ENCODE results near the gene MCF2L2.

Gene MCF2L2

DNA sequence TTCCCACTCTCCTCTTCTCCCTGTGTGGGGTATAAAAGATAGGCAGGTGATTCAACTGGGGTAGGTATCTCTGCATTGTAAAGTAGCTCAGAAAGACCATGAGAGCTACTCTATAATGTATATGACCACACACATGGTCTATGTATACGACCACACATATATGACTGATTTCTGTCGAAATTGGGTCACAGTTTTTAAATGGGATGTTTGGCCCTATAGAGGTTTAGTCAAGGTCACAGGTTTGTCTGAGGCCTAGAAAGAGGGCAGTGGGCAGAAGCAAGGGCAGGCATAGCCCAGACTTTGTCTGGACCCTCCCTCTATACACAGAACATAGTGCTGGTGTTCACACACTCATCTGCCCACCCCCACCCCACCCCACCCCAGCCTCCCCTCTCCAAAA is 270.3 kb downstream of the MCF2L2 start:
- DNase-seq, result no peak

DNA sequence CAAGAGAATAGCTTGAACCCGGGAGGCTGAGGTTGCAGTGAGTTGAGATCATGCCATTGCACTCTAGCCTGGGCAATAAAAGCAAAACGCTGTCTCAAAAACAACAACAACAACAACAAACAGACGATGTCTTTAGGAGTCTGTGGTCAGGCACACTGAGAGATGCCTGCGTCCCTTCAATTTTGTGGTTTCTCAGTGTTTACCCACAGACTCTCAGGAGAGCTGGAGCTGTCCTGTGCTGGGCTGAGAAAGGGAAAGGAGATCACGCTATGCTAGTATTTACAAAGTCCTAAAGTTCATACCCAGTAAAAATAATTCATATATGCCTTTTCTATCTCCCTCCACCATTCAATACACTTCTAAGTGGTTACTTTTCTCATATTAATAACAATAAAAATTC is 272.2 kb downstream of the MCF2L2 start:
- no peak for DNase-seq

DNA sequence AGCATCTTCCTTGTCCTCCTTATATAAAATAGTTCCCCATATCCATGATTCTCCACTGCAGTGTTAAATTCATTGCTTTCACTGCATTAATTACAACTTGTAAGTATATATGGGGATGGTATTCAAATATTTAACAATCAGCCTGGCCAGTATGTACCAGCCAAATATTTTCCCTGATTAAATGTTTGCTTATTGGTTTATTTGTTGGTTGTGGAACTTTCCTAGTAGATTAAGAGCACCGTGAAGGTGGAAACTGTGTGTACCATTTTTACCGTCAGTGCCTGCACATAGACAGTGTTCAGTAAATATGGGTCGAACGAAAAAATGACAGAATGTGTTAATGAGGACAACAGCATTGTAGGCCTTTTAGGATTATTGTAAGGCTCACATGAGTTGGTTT is 272.9 kb downstream of the MCF2L2 start:
- DNase-seq, result no peak

DNA sequence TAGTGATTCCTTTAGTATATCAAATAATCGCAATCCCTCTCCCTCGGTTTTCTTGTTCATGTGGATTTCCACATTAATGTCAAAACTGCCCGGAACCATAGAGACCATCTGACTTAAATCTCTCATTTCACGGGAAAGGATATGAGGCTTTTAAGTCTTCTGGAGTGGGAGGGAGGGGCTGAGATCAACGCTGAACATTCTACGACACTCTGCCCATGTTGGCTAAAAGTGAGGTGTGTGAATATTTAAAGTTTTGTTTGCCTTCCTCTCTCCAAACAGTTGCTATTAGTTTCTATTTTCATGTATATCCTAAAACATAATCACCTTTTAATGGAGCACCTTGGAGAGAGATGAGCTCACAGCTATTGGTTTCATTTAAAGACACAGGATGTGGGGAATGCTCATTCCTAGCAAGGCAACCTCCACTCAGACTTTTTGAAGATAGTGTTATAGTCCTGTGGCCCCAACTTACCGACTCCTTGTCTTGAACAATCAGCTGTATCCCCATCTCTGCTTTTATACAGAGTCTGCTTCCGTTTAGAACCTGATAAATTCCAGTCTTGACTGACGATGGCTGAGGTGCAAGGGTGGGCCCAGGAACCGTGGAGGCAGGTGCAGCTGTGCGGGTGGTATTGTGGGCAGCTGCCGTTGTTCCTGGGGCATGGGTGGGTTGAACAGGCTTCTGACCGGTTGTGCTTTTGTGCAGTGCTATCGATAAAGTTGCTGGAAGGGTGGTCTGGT is 275.0 kb downstream of the MCF2L2 start:
- DNase-seq, result no peak

DNA sequence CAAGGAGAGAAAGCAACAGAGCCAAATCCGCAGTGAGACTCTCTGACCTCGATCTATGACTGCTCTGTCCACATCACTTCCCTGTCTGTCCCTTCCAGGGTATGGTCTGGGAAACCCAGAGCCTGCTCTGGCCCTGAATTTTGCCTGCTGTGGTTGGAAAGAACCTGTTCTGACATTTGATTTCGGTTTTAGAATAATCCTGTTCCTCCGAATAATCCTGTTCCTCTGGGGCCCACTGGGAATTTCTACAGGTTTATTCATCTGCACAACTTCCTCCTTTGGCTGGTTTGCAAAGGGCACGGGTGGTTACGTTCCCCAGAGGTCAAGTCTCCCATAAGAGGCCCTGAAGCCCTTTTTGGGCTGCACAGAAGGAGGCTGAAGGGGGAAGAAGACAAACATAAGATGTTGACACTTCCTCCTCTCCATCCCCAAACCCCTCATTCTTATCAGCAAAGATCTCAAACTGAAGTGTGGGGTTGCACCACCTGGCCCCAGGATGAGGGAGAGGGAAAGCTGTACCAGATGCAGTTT is 276.5 kb downstream of the MCF2L2 start:
- no peak for DNase-seq

DNA sequence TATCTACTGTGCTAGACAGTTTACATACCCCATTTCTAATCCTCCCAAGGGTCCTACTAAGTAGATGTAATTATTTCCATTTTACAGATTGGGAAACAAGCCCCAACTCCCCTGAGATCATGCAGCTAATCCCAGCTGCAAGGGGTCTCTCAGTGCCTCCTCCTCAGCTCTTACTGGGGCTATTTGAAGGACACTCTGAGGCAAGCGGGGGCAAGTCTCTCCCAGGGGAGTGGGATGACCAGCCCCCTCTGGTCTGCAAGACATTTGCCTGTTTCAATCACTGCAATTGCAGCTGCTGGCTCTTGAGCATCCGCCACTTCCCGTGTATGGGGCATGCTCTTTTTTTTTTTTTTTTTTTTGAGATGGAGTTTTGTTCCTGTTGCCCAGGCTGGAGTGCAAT is 277.3 kb downstream of the MCF2L2 start:
- no peak for DNase-seq

DNA sequence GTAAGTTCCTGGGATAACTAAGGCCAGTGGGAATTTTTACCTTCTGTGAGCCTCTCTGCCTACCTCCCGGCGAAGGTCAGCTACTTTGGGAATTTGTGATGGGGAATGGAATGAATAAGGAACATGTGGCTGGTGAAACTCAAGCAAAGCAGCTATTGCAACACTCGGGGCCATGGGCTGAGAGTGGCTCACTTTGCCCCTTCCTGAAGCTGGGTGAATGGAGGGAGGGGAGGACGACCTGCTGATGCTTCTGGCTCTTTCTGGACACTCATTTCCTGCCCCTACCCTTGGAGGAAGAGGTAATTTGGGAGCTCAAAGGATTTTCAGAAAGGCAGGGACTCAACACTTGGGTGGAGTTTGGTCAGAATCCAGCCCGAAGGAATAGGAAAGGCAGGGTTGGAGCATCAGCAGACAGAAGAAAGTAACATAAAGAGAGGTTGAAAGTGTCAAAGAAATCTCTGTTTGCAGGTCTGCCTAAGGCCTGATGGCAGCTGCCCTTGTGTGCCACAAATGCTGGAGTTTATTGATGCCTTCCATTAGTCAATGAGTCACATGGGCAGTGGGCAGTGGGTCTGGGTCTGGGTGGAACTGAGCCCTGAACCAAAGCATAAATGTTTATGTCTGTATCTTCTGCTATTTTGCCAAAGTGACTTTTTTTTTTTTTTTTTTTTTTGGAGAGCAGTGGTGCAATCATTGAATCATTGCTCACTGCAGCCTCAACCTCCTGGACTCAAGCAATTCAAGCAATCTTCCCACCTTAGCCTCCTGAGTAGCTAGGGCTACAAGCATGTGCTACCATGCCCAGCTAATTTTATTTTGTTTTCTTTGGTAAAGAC is 278.3 kb downstream of the MCF2L2 start:
- no peak for DNase-seq

DNA sequence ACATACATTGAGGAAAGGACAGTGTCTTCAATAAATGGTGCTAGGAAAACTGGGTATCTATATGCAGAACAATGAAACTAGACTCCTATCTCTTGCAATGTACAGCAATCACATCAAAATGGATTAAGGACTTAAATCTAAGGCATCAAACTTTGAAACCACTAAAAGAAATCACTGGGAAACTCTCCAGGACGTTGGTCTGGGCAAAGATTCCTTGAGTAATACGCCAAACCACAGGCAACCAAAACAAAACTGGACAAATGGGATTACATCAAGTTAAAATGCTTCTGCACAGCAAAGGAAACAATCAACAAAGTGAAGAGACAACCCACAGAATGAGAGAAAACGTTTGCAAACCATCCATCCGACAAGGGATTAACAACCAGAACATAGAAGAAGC is 280.4 kb downstream of the MCF2L2 start:
- no peak for DNase-seq

DNA sequence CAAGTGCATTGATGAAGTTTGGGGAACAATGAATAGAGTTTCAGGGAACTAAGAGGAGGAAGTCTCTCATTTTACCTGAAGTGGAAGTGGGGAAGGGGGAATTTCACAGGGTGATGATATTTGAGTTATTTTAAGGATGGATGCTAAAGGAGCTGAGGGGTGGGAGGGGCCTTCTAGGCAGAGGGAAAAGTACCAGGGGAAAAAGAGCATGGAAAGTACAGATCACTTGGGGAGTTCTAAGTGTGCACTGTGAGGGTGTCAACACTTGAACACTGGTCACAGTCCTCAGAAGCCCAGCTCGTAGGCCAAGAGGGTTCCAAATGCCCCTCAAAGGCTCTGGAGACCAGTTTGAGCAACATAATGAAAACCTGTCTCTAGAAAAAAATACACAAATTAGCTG is 284.1 kb downstream of the MCF2L2 start:
- DNase-seq, result no peak

DNA sequence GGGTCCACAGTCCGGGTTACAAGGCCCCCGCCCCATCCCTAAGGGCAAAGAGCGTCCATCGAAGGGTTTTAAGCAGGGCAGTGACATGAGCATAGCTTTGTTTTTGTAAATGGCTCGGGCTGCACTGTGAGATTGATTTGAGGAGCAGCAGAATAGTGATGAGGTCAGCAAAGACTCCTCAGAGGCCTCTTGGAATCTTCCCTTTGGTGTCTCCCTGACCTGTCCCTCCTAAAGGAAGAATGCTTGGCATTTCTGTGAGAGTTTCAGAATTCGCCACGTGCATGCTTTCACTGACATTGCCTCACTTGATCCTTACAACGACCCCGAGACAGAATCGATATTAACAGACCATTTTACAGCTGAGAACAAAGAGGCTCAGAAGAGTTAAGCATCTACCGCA is 286.2 kb downstream of the MCF2L2 start:
- no peak for DNase-seq

DNA sequence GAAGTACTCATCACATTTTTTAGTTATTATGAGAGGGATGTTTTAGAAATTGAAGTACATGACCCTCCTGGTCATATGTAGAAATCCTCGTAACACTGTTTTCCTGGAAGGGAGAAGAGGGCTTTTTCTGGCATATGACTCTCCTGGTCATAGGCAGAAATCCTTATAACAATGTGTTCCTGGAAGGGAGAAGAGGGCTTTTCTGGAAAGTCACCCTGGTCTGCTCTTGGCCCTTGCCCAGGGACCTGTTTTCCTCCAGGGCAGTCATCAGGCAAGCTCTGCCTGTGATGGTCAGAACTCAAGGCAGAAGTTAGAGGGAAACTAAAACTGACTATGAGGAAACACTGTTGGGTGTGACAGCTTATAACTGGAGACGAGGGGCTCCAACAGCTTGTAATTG is 293.6 kb downstream of the MCF2L2 start:
- DNase-seq, result no peak

DNA sequence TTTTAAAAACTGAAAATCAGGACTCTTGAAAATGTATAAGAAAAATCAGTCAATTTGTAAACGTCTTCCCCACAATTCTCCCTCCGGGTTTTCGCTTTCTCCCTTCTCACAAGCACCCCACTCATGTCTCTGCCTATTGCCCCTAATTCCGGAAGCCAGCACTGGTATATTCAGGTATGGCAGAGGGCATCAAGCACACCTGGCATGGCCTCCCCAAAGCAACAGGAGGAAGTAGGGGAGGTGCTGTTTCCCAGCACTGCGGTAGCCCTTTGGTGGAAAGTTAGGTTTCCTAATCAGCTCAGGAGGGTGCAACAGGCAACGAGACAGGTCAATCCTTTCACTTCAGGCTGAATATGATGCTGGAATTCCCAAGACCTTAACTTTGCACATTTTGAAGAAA is 296.0 kb downstream of the MCF2L2 start:
- no peak for DNase-seq

DNA sequence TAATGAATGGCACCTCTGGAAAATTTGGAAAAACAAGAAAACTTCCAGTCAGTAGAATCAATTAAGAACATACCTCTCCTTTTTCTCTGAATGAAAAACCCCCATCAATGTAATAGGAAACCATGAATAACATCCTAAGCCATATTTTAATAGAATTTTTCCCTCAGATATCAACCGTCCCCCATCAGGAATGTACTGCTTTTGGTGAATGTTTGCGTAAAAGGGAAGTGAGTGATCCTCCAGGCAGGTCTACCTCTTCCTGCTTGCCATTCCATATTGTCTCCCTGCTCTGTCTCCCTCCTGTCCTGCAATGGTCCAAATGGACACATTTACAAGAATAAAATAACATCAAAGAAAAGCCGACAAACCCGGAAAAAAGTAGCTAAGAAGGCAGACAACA is 296.7 kb downstream of the MCF2L2 start:
- DNase-seq, result no peak

DNA sequence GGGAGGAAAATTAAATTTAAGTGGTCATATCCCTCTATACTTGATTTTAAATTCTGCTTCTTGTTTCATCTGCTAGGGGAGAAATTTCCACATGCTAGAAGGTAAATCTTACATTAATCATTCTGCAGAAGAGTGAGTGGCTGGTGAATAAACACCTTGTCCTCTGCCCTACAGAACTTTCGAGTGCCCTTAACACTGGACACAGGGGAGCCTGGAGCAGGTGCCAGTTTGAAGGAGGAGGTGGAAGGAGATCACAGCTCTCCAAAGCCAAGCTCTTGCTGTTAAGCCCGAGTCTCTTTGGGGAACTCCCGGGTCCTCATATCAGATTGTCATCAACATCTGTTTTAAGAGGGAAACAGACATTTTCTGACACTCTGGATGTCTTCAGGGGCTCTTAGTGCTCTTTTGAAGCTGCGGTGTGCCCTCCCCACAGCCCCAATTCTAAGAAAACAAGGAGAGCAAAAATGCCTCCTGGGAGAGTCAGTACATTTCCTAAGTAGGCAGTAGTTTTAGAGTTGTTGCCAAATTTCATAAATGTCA is 297.2 kb downstream of the MCF2L2 start:
- DNase-seq, result no peak

DNA sequence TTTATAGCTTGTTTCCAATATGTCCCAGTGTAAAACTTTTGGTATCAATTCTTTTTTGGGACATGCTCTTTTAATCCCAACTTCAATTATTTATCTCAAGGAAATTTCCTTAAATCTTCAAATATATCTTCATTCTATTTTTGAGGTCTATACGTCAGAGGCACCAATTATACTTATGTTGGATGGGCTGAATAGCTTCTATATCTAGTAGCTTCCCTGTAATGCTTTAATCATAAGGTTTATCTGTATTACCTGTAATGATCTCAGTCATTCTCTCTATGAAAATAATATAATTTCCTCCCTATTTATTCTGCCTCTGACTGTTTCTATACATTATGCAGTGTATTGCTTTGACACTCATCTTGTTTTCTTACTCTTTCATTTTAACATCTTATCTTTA is 299.2 kb downstream of the MCF2L2 start:
- no peak for DNase-seq

DNA sequence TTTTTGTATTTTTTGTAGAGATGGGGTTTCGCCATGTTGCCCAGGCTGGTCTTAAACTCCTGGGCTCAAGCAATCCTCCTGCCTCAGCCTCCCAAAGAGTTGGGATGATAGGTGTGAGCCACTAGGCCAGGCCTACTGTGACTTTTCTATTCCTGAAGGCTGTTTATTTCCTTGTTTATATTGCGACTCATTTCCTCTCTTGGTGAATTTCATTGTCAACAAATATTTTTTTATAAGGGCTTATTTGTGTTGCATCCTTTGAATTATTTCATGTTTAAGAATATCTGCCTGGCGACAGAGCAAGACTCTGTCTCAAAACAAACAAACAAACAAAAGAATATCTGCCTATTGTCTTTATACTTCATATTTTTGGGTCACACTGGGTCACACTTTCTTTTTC is 299.7 kb downstream of the MCF2L2 start:
- no peak for DNase-seq
